ENCODE results near the gene PRPF40B. TPM values are rescaled to one million over a fixed set of nuclear protein-coding genes. Genes with fewer than 3 reads are reported as not detected.

Gene PRPF40B
- total RNA-seq, 2 donors from 2014 or later: 6.3 to 9.3 TPM

DNA sequence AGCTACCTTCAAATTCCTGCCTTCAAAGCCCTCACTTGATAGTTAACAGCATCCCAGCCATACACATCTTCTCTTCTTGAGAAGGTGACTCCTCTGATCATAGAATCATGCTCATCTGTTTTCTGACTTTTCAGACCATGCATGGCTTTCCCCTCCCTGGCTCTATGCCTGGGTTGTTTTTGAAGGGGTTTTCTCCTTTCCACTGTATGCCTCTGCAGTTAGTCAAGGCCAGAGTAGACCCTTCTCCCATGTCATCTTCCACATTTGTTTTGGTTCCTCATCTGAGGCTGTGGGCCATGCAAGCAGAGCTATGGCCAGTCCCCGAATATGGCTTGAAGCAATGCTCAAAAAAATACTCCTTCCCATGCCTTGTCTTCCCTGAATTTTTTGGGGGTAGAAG lies 41.2 kb upstream of the PRPF40B start:
- no peak for ATAC-seq
- no peaks in the 10 kb centered on the region for H3K27me3 ChIP-seq
- no peak for DNase-seq
- H3K4me3 ChIP-seq: no peak overlapping the region
- no peak for TF ChIP-seq POLR2A (IDR thresholded peaks at IDR 0.05)
- TF ChIP-seq, protein P1, sequence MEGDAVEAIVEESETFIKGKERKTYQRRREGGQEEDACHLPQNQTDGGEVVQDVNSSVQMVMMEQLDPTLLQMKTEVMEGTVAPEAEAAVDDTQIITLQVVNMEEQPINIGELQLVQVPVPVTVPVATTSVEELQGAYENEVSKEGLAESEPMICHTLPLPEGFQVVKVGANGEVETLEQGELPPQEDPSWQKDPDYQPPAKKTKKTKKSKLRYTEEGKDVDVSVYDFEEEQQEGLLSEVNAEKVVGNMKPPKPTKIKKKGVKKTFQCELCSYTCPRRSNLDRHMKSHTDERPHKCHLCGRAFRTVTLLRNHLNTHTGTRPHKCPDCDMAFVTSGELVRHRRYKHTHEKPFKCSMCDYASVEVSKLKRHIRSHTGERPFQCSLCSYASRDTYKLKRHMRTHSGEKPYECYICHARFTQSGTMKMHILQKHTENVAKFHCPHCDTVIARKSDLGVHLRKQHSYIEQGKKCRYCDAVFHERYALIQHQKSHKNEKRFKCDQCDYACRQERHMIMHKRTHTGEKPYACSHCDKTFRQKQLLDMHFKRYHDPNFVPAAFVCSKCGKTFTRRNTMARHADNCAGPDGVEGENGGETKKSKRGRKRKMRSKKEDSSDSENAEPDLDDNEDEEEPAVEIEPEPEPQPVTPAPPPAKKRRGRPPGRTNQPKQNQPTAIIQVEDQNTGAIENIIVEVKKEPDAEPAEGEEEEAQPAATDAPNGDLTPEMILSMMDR (IDR thresholded peaks at IDR 0.05): no peak
- H3K36me3 ChIP-seq (replicated peaks in 1 of 2; ENCODE audit: insufficient read depth in 1 of 2, low read depth in 2 of 2): no peaks in the 10 kb centered on the region
- peaks cover 11% of the 10 kb centered on the region for H3K4me1 ChIP-seq
- H3K9me3 ChIP-seq: no peaks in the 10 kb centered on the region
- intact Hi-C loops (cut with DNase I): no loop called here
- WGBS, 2 donors: 79 to 95% methylated on average over 1 of the region's 1 CpG
- no peak overlapping the region for H3K27ac ChIP-seq

DNA sequence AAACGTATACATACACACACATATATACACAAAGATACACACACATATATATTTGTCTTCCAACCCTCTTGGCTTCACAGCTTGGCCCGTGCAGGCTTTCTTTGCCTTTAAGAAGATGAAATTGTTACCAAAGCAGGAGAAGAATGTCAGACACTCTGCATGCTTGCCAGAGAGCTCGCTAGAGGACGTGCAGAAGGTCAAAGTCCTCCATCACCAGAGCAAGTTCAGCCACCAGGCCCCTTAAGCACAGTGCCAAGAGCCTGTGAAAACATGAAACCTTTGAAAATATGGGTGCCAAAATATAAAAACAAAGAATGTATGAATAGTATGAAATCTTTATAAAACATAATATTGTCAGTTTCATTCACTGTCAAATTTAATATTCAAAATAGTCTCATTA lies 40.5 kb upstream of the PRPF40B start:
- ATAC-seq (no peak), DNase-seq (peak in 1 of 4 donors; percentile 27)
- Histone ChIP-seq H3K27ac (no peak overlapping the region), H3K4me1 (peaks cover 11% of the 10 kb centered on the region), H3K4me3 (no peak overlapping the region), H3K27me3 (no peaks in the 10 kb centered on the region), H3K36me3 (replicated peaks in 1 of 2; ENCODE audit: insufficient read depth in 1 of 2, low read depth in 2 of 2) (no peaks in the 10 kb centered on the region), H3K9me3 (no peaks in the 10 kb centered on the region)
- WGBS, 2 donors: 33 to 40% methylated on average over 4 of the region's 4 CpGs
- intact Hi-C loops (cut with DNase I): no loop called here
- no peak for TF ChIP-seq POLR2A (IDR thresholded peaks at IDR 0.05)
- TF ChIP-seq, protein P1 (IDR thresholded peaks at IDR 0.05): no peak

DNA sequence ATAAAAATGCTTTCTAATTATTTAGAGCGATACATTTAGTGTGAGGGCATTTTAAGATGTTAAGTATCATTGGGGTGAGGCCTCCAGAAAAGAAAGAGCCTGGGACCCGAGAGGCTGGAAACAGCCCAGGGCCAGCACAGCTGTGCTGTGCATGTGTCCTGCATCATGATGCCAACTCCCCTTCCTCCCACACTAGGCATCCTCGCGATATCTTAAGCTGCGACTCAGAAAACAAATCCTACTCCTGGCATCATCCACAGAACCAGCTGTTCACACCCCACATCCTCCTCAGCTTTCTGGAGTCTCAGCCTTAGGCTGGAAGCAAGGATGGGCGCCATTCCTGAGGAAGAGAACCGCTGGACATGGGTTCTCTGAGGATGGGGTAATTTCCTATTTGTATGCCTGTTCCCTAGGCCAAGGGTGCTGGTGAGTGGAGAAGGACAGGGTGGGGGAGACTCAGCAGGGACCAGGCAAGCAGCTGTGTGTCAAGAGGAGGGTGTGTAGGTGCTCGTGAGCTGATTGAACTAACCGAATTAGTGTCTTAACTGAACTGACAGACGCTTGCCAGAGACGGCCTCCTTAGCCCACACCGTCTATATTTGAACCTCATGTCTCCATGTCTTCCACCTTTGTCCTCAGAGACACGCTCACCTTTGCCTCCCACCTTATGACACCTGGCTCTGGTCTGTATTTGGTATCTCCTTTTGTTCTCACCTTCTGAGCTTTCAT lies 39.8 kb upstream of the PRPF40B start:
- intact Hi-C loops (cut with DNase I): no loop called here
- no peak for TF ChIP-seq POLR2A (IDR thresholded peaks at IDR 0.05)
- TF ChIP-seq, protein P1 (IDR thresholded peaks at IDR 0.05): no peak
- WGBS, 2 donors: 73 to 81% methylated on average over 13 of the region's 13 CpGs
- Histone ChIP-seq H3K4me1 (peaks cover 11% of the 10 kb centered on the region), H3K27me3 (no peaks in the 10 kb centered on the region), H3K36me3 (replicated peaks in 1 of 2; ENCODE audit: insufficient read depth in 1 of 2, low read depth in 2 of 2) (no peaks in the 10 kb centered on the region), H3K4me3 (no peak overlapping the region), H3K27ac (no peak overlapping the region), H3K9me3 (no peaks in the 10 kb centered on the region)
- ATAC-seq (no peak), DNase-seq (no peak)

DNA sequence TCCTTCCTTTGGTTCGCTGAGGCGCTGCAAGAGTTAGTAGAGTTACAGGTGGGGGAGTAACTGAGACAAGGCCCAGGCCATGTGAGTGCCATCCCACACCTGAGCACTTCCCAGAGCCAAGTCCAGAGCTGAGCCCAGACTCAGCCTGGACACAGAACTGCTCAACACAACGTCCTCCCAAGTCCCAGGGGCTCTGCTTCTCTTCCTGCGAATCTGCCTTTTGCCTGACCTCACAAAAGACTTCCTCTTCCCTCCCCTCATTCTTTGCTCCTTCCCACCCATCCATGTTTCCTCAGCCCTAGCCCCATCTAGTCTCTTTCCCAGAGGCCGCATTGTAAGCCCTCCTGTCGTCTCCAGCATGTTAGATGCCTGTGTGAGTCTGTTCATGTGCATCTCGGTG lies 38.8 kb upstream of the PRPF40B start:
- no peak for ATAC-seq
- 83 to 84% methylated on average over 7 of the region's 7 CpGs for WGBS, 2 donors
- no peak overlapping the region for H3K4me3 ChIP-seq
- H3K27me3 ChIP-seq: no peaks in the 10 kb centered on the region
- no peak for DNase-seq
- H3K9me3 ChIP-seq: no peaks in the 10 kb centered on the region
- H3K36me3 ChIP-seq (replicated peaks in 1 of 2; ENCODE audit: insufficient read depth in 1 of 2, low read depth in 2 of 2): no peaks in the 10 kb centered on the region
- intact Hi-C loops (cut with DNase I): no loop called here
- H3K4me1 ChIP-seq: peaks cover 11% of the 10 kb centered on the region
- H3K27ac ChIP-seq: no peak overlapping the region
- TF ChIP-seq, protein P1 (IDR thresholded peaks at IDR 0.05): no peak
- TF ChIP-seq POLR2A (IDR thresholded peaks at IDR 0.05): no peak

All from body of pancreas (tissue), 4 donors.